ENCODE measurements around the gene ZNF735. TPM values are rescaled to one million over a fixed set of nuclear protein-coding genes. Genes with fewer than 3 reads are reported as not detected.

Gene ZNF735
- total RNA-seq, 1 donor from 2014 or later: not detected

Other genes with a start within 250 kb of the ZNF735 start
- not detected in 2 replicates for gene ZNF722, start 208.4 kb upstream of the ZNF735 start, total RNA-seq
- gene ZNF727, start 161.8 kb upstream of the ZNF735 start, total RNA-seq: 0.13 and 0.25 TPM in 2 replicates
- not detected in 2 replicates for gene ZNF679, start 21.3 kb downstream of the ZNF735 start, total RNA-seq
- 6.8 and 8.5 TPM in 2 replicates for gene ZNF736, start 106.8 kb downstream of the ZNF735 start, total RNA-seq

All from dermis microvascular lymphatic vessel endothelial cell (primary cell).